Peyer's patch (tissue), 4 donors: Measurements from ENCODE around the gene EEF1B2. TPM values are rescaled to one million over a fixed set of nuclear protein-coding genes. Genes with fewer than 3 reads are reported as not detected.
"Not testable (repeated sequence)": the region's sequence is repeated elsewhere in the genome, so short reads cannot be mapped to it uniquely, and the experiment has no call there.

Source experiments
- DNase-seq, 3 donors: peaks; one replicate each; pipeline ENCODE4 v3.0.0-alpha.2; 2017 to 2019
- H3K27ac ChIP-seq, 4 donors: fragments of 200-600 bp; sonication (generic); one replicate each; pipeline ENCODE4 v1.5.1; 2016 to 2019
- H3K27me3 ChIP-seq, 2 donors: fragments of 200-600 bp; sonication (generic); one replicate each; pipeline ENCODE4 v1.5.1; 2019
- H3K36me3 ChIP-seq, 3 donors: fragments of 200-600 bp; sonication (generic); one replicate each; pipeline ENCODE4 v1.5.1; 2016 to 2019
- H3K4me1 ChIP-seq, 4 donors: fragments of 200-600 bp; sonication (generic); one replicate each; pipeline ENCODE4 v1.5.1; 2016 to 2019
- H3K4me3 ChIP-seq, 4 donors: fragments of 200-600 bp; sonication (generic); 1 replicate in 3 of 4; 2 replicates in 1 of 4; pipeline ENCODE4 v1.5.1; 2016 to 2019; ENCODE audit warnings: mild to moderate bottlenecking in 1 of 4
- H3K9me3 ChIP-seq, 4 donors: fragments of 200-600 bp; sonication (generic); one replicate each; pipeline ENCODE4 v1.5.1; 2016 to 2019; ENCODE audit warnings: mild to moderate bottlenecking in 1 of 4
- POLR2A ChIP-seq, 2 donors: fragments of 450-650 bp; IDR thresholded peaks; one replicate each; pipeline ENCODE4 v1.5.1; 2017; ENCODE audit warnings: antibody characterized with exemption in 2 of 2, mild to moderate bottlenecking in 2 of 2, moderate library complexity in 2 of 2
- total RNA-seq, 4 donors: library from RNA; depleted of rRNA; stranded (reverse); fragments of >200 nt; gene quantifications; one replicate each; pipeline ENCODE4 v1.1.0, GENCODE V29; 2016
- TF ChIP-seq, protein P1 (sequence below), 6 experiments: fragments of 450-650 bp in 4 of 6; fragments of 200-600 bp in 2 of 6; sonication (generic) in 1 of 6; IDR thresholded peaks; one replicate each; pipeline ENCODE4 v1.5.1; 2017 to 2019; ENCODE audit warnings: antibody characterized with exemption in 6 of 6, mild to moderate bottlenecking in 3 of 6, moderate library complexity in 1 of 6

Gene EEF1B2
- 100 to 1,000 TPM; 146 to 601 (median 242) TPM for total RNA-seq

DNA sequence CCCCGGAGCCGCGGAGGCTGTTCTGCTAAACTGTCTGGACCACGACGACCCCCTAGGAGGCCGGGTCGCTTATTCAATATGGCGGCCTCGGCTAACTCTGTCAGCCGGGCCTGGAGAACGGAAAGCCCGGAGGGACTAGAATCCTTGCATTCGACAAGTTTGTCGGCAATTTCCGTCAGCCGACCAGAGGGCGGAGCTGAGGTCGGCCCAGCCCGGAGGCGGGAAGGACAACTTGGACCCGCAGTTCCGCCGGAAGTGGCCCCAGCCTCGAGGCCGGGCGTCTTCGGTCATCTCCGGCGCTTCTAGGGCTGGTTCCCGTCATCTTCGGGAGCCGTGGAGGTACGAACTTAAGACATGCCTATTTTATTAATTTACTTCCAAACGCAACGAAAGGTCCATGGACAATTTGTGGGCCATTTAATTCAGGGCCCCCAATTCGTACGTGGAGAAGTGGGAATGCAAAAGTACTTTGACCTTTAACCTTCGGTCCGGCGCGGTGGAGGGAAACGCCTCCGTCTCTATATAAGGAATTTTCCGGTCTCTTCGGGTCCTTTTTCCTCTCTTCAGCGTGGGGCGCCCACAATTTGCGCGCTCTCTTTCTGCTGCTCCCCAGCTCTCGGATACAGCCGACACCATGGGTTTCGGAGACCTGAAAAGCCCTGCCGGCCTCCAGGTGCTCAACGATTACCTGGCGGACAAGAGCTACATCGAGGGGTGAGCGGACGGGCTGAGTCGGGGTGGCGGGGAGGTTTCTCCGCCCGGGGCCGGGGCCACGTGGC is at the start of gene EEF1B2, which contains the start of gene NDUFS1:
Gene EEF1B2 (plus strand): TSS at position 550 of the 779 bp plus-strand sequence. CDS start 85 bp downstream, at position 635.
Gene NDUFS1 (minus strand): TSS at position 99 of the 779 bp plus-strand sequence. CDS start 5,766 bp downstream, outside the sequence.
- H3K9me3 ChIP-seq, result no peaks in the 10 kb centered on the region
- no peaks in the 10 kb centered on the region for H3K27me3 ChIP-seq
- peak within 1 kb of the TSS; percentile 69 to 97 (median 80) for H3K4me3 ChIP-seq
- H3K36me3 ChIP-seq, result peaks cover 0 to 30% (median 0%) of the 10 kb centered on the region in 3 donors
- DNase-seq, result peak; percentile 95 to 99 (median 97)
- peak within 1 kb of the TSS; percentile 88 to 95 (median 90) for H3K27ac ChIP-seq
- TF ChIP-seq, protein P1, sequence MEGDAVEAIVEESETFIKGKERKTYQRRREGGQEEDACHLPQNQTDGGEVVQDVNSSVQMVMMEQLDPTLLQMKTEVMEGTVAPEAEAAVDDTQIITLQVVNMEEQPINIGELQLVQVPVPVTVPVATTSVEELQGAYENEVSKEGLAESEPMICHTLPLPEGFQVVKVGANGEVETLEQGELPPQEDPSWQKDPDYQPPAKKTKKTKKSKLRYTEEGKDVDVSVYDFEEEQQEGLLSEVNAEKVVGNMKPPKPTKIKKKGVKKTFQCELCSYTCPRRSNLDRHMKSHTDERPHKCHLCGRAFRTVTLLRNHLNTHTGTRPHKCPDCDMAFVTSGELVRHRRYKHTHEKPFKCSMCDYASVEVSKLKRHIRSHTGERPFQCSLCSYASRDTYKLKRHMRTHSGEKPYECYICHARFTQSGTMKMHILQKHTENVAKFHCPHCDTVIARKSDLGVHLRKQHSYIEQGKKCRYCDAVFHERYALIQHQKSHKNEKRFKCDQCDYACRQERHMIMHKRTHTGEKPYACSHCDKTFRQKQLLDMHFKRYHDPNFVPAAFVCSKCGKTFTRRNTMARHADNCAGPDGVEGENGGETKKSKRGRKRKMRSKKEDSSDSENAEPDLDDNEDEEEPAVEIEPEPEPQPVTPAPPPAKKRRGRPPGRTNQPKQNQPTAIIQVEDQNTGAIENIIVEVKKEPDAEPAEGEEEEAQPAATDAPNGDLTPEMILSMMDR (IDR thresholded peaks at IDR 0.05), result peak in 1 of 6 experiments; percentile 14
- TF ChIP-seq POLR2A (IDR thresholded peaks at IDR 0.05), result peak; percentile 46 to 60
- peaks cover 0 to 23% (median 2%) of the 10 kb centered on the region in 4 donors for H3K4me1 ChIP-seq

DNA sequence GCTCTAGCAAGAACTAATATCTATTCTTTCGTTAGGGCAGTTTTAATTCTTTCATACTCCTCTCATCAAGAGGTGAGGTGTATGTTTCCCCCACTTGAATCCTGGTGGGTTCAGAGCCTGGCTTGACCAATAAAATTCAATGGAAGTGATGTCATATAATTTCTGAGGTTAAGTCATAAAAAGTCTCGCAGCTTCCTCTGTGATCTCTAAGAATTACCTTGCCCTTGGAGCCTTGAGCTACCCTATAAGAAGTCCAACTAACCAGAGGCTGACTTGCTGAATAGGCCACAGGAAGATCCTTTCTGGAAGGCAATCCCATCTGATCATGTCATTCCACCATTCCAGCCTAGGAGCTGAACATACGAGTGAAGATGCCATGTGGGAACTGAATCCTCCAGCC is 47.6 kb upstream of the EEF1B2 start:
- no peak for DNase-seq
- H3K4me3 ChIP-seq, result no peak overlapping the region
- H3K9me3 ChIP-seq, result no peaks in the 10 kb centered on the region
- TF ChIP-seq POLR2A (IDR thresholded peaks at IDR 0.05), result no peak
- TF ChIP-seq, protein P1 (IDR thresholded peaks at IDR 0.05), result no peak
- H3K27ac ChIP-seq, result no peak overlapping the region
- no peaks in the 10 kb centered on the region for H3K4me1 ChIP-seq
- H3K36me3 ChIP-seq, result peaks cover 0 to 3% (median 0%) of the 10 kb centered on the region in 3 donors
- no peaks in the 10 kb centered on the region for H3K27me3 ChIP-seq

DNA sequence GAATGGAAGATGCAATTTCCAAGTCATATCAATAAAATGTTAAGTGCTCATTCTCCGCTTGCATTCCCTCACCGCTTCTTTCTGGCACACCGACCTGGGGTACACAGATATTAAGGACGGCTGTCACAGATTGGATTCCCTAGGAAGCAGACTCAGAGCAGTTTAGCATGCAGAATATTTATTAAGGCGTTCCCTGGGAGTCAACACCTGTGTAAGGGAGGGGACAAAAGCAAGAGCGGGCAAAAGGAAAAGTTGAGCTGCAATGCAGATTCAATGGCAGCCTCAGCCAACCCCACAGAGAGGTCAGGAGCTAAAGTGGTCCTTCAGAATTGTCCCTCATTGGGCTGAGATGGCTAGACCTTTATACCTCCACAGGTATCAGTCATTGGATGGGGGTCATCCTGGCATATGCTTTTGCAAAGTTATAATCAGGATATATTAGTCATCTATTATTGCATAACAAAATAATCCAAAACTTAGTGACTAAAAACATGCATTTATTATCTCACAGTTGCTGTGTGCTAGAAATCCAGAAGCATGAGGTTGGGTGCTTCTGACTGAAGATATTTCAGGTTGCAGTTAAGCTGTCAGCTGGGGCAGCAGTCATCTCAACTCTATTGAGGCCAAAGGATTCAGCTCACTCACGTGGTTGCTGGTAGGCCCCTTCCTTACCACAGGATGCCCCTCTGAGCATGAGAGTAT is 46.7 kb upstream of the EEF1B2 start:
- no peak for DNase-seq
- TF ChIP-seq, protein P1 (IDR thresholded peaks at IDR 0.05), result no peak
- TF ChIP-seq POLR2A (IDR thresholded peaks at IDR 0.05), result no peak

DNA sequence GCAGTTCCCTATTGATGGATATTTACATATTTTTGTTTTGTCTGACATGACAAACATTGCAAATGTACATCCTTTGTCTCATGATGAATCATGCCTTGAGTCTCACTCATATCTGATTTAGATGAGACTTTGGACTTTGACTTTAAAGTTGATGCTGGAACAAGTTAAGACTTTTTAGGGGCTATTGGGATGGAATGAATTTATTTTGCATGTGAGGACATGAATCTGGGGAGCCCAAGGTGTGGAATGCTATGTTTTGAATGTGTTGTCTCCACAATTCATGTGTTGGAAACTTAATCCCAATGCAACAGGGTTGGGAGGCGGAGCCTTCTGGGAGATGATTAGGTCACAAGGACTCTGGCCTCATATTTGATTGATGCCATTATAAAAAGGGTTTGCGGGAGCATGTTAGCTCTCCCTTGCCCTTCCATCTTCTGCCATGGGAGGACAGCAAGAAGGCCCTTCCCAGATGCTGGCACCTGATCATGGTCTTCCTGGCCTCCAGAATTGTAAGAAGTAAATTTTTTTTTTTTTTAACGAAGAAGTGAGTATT is 44.6 kb upstream of the EEF1B2 start:
- no peaks in the 10 kb centered on the region for H3K4me1 ChIP-seq
- H3K4me3 ChIP-seq, result no peak overlapping the region
- TF ChIP-seq POLR2A (IDR thresholded peaks at IDR 0.05), result no peak
- TF ChIP-seq, protein P1 (IDR thresholded peaks at IDR 0.05), result no peak
- peak in 1 of 3 donors; percentile 54 for DNase-seq
- peak overlapping the region in 1 of 4 donors; percentile 47 for H3K27ac ChIP-seq
- no peaks in the 10 kb centered on the region for H3K9me3 ChIP-seq
- peaks cover 0 to 20% (median 0%) of the 10 kb centered on the region in 3 donors for H3K36me3 ChIP-seq
- no peaks in the 10 kb centered on the region for H3K27me3 ChIP-seq

More for the DNA sequence above, 46.7 kb upstream of the EEF1B2 start:
- Histone ChIP-seq H3K27ac (no peak overlapping the region), H3K4me1 (no peaks in the 10 kb centered on the region), H3K36me3 (peaks cover 0 to 5% (median 0%) of the 10 kb centered on the region in 3 donors), H3K9me3 (no peaks in the 10 kb centered on the region), H3K27me3 (no peaks in the 10 kb centered on the region), H3K4me3 (no peak overlapping the region)

DNA sequence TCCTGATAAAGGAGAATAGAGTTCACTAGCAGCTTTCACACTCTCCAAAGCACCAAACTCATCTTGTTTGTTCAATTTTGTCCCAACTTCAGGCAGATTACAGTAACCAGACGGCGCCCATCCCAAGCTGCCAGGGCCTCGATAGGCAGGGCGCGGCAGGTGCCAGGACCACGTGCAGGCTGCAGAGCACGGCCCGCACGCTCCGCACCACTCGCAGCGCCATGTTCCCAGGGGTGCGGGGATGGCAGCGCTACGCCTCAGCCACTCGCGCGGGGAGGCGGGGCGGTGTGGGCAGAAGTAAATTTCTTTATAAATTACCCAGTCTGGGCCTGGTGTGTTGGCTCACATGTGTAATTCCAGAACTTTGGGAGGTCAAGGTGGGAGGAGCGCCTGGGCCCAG is 43.4 kb upstream of the EEF1B2 start:
- no peak for TF ChIP-seq POLR2A (IDR thresholded peaks at IDR 0.05)
- TF ChIP-seq, protein P1 (IDR thresholded peaks at IDR 0.05), result no peak
- Histone ChIP-seq H3K27ac (no peak overlapping the region), H3K9me3 (no peaks in the 10 kb centered on the region), H3K4me1 (no peaks in the 10 kb centered on the region), H3K4me3 (no peak overlapping the region), H3K36me3 (peaks cover 0 to 32% (median 0%) of the 10 kb centered on the region in 3 donors), H3K27me3 (no peaks in the 10 kb centered on the region)
- no peak for DNase-seq

DNA sequence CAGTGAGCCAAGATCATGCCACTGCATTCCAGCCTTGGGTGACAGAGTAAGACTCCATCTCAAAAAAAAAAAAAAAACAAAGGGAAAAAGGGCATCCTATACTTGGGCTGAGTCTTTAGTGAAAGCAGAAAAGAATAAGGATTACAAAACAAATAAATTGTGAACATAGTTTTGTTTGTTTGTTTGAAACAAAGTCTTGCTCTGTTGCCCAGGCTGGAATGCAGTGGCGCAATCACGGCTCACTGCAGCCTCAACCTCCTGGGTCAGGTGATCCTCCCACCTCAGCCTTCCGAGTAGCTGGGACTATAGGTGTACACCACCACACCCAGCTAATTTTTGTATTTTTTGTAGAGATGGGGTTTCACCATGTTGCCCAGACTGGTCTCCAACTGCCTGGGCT is 37.1 kb upstream of the EEF1B2 start:
- H3K36me3 ChIP-seq, result peaks cover 0 to 90% (median 0%) of the 10 kb centered on the region in 3 donors

More for the DNA sequence above, 37.1 kb upstream of the EEF1B2 start:
- not testable (repeated sequence) for H3K27me3 ChIP-seq, H3K4me3 ChIP-seq, DNase-seq, H3K4me1 ChIP-seq, H3K9me3 ChIP-seq, H3K27ac ChIP-seq
